ENCODE results near the gene ZNF692. TPM values are rescaled to one million over a fixed set of nuclear protein-coding genes. Genes with fewer than 3 reads are reported as not detected.

Gene ZNF692
- total and polyA plus RNA-seq, 2 of the 13 experiments (the other 11 are each of a cell fraction or from before 2014, with no cell fraction given): 27.3 to 45.8 TPM

GRCh38 chr1:248825573-248825908, 33.3 kb downstream of the ZNF692 start (continued):
- TF ChIP-seq JARID2 (CRISPR knock-in tag; IDR thresholded peaks at IDR 0.05; ENCODE audit: insufficient replicate concordance) (peak; percentile 3), ZFY (CRISPR knock-in tag; IDR thresholded peaks at IDR 0.05) (no peak), SMC3 (IDR thresholded peaks at IDR 0.05; ENCODE audit: low read length) (no peak), TCF7 (IDR thresholded peaks at IDR 0.05; ENCODE audit: low read depth) (no peak), GATA4 (IDR thresholded peaks at IDR 0.05; ENCODE audit: borderline replicate concordance, low read depth) (no peak), PCBP1 (IDR thresholded peaks at IDR 0.05; ENCODE audit: borderline replicate concordance, low read depth, low read length) (no peak), E2F5 (CRISPR knock-in tag; conservative IDR thresholded peaks at IDR 0.05) (0 out of 2 replicates have a peak, but pooled peaks have one; percentile 27), AGO1 (IDR thresholded peaks at IDR 0.05; ENCODE audit: low read depth, low read length, poor library complexity, severe bottlenecking) (no peak), ZNF18 (CRISPR knock-in tag; IDR thresholded peaks at IDR 0.05; ENCODE audit: insufficient replicate concordance) (no peak), FOXJ3 (CRISPR knock-in tag; IDR thresholded peaks at IDR 0.05; ENCODE audit: borderline replicate concordance) (no peak), AKAP8 (CRISPR knock-in tag; IDR thresholded peaks at IDR 0.05) (0 out of 2 replicates have a peak, but pooled peaks have one; percentile 16), ZNF841 (CRISPR knock-in tag; IDR thresholded peaks at IDR 0.05; ENCODE audit: borderline replicate concordance) (no peak), HMG20B (CRISPR knock-in tag; conservative IDR thresholded peaks at IDR 0.05) (no peak), MTA1 (CRISPR knock-in tag; IDR thresholded peaks at IDR 0.05; ENCODE audit: borderline replicate concordance) (no peak), SRSF1 (optimal IDR thresholded peaks at IDR 0.05; ENCODE audit: low read depth, low read length) (peak; percentile 21), BRCA1 (CRISPR knock-in tag; IDR thresholded peaks at IDR 0.05) (no peak), NFRKB (IDR thresholded peaks at IDR 0.05) (no peak), ZNF563 (CRISPR knock-in tag; IDR thresholded peaks at IDR 0.05) (no peak; the same call in 1 of the 2 replicates), HNRNPH1 (optimal IDR thresholded peaks at IDR 0.05; ENCODE audit: low read depth, low read length) (peak; percentile 77), ZSCAN22 (CRISPR knock-in tag; IDR thresholded peaks at IDR 0.05) (no peak), ZNF781 (CRISPR knock-in tag; IDR thresholded peaks at IDR 0.05; ENCODE audit: borderline replicate concordance, not compliant biosample characterization) (no peak), NFYC (CRISPR knock-in tag; IDR thresholded peaks at IDR 0.05) (no peak), POLR2AphosphoS5 (IDR thresholded peaks at IDR 0.05; ENCODE audit: low read depth, low read length) (peak; percentile 36; the same call in 1 of the 2 replicates), MAFG (CRISPR knock-in tag; IDR thresholded peaks at IDR 0.05) (no peak), POLR2A (IDR thresholded peaks at IDR 0.05; ENCODE audit: insufficient read depth in 1 of 2, low read depth in 2 of 2, low read length in 2 of 2) (peak in 1 of 2 experiments; percentile 54; a peak in 2 of 4 replicates), DPF2 (CRISPR knock-in tag; IDR thresholded peaks at IDR 0.05; ENCODE audit: borderline replicate concordance, low read depth) (no peak), ZNF562 (CRISPR knock-in tag; IDR thresholded peaks at IDR 0.05; ENCODE audit: borderline replicate concordance) (no peak), SALL1 (CRISPR knock-in tag; IDR thresholded peaks at IDR 0.05) (0 out of 2 replicates have a peak, but pooled peaks have one; percentile 12)
- TF ChIP-seq, protein P1, sequence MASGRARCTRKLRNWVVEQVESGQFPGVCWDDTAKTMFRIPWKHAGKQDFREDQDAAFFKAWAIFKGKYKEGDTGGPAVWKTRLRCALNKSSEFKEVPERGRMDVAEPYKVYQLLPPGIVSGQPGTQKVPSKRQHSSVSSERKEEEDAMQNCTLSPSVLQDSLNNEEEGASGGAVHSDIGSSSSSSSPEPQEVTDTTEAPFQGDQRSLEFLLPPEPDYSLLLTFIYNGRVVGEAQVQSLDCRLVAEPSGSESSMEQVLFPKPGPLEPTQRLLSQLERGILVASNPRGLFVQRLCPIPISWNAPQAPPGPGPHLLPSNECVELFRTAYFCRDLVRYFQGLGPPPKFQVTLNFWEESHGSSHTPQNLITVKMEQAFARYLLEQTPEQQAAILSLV (CRISPR knock-in tag; IDR thresholded peaks at IDR 0.05; ENCODE audit: borderline replicate concordance): 0 out of 2 replicates have a peak, but pooled peaks have one; percentile 10

All from HepG2 (cell line).